Hepatocyte (in vitro differentiated cells): ENCODE data around the gene KDM4B. TPM values are rescaled to one million over a fixed set of nuclear protein-coding genes. Genes with fewer than 3 reads are reported as not detected.

ENCODE experiments used
- DNase-seq: peaks from one replicate; pipeline ENCODE4 v3.0.0-alpha.2; 2016; ENCODE audit warnings: low spot score
- H2AFZ ChIP-seq: fragments of 200-600 bp; sonication (generic); 2 replicates; pipeline ENCODE4 v1.6.0; 2016; ENCODE audit warnings: antibody characterized with exemption, mild to moderate bottlenecking
- H3K27ac ChIP-seq: fragments of 200-600 bp; sonication (generic); 2 replicates; pipeline ENCODE4 v1.5.1; 2016; ENCODE audit warnings: mild to moderate bottlenecking
- H3K27me3 ChIP-seq: fragments of 200-600 bp; sonication (generic); 2 replicates; pipeline ENCODE4 v1.6.1; 2016
- H3K36me3 ChIP-seq: fragments of 200-600 bp; sonication (generic); replicated peaks from 2 replicates; pipeline ENCODE4 v1.5.1; 2016; ENCODE audit warnings: low read depth; ENCODE audit not compliant: insufficient read depth
- H3K4me1 ChIP-seq: fragments of 200-600 bp; sonication (generic); 2 replicates; pipeline ENCODE4 v1.5.1; 2016; ENCODE audit warnings: mild to moderate bottlenecking, moderate library complexity; ENCODE audit not compliant: insufficient read depth
- H3K4me2 ChIP-seq: fragments of 200-600 bp; sonication (generic); 2 replicates; pipeline ENCODE4 v1.6.0; 2016
- H3K4me3 ChIP-seq: fragments of 200-600 bp; sonication (generic); 2 replicates; pipeline ENCODE4 v1.5.1; 2016; ENCODE audit warnings: mild to moderate bottlenecking
- H3K79me2 ChIP-seq: fragments of 200-600 bp; sonication (generic); 2 replicates; pipeline ENCODE4 v1.6.0; 2017; ENCODE audit warnings: mild to moderate bottlenecking
- H3K9me2 ChIP-seq: fragments of 200-600 bp; sonication (generic); replicated peaks from 2 replicates; pipeline ENCODE4 v1.6.0; 2017; ENCODE audit warnings: mild to moderate bottlenecking; ENCODE audit not compliant: insufficient read depth
- H3K9me3 ChIP-seq: fragments of 200-600 bp; sonication (generic); 2 replicates; pipeline ENCODE4 v1.5.1; 2016; ENCODE audit warnings: low read depth, mild to moderate bottlenecking
- H4K20me1 ChIP-seq: fragments of 200-600 bp; sonication (generic); 2 replicates; pipeline ENCODE4 v1.6.0; 2016; ENCODE audit warnings: mild to moderate bottlenecking; ENCODE audit not compliant: insufficient read depth, poor library complexity, severe bottlenecking
- EZH2 ChIP-seq: fragments of 200-600 bp; sonication (generic); IDR thresholded peaks from 2 replicates; pipeline ENCODE4 v1.6.1; 2016; ENCODE audit warnings: antibody characterized with exemption, mild to moderate bottlenecking, borderline replicate concordance
- EZH2phosphoT487 ChIP-seq: fragments of 200-600 bp; sonication (generic); IDR thresholded peaks from one replicate; pipeline ENCODE4 v1.6.1; 2018; ENCODE audit warnings: antibody characterized with exemption, mild to moderate bottlenecking, low read depth, moderate library complexity; ENCODE audit not compliant: unreplicated experiment, severe bottlenecking
- WGBS: methylation state at CpG from one replicate; pipeline ENCODE4 v1.1.6; 2016; ENCODE audit warnings: low lambda C conversion rate; ENCODE audit errors: missing lambda C conversion rate; 5-methylcytosine and 5-hydroxymethylcytosine counted together
- polyA plus RNA-seq: library from polyadenylated mRNA; unstranded; fragments of >200 nt; fragmentation: Nextera tagmentation; extraction: Ambion mirVana; gene quantifications from 2 replicates; pipeline ENCODE4 v1.2.1, GENCODE V29; 2016
- total RNA-seq: library from RNA; depleted of rRNA; stranded (reverse); fragments of >200 nt; gene quantifications from 2 replicates; pipeline ENCODE4 v1.2.3, GENCODE V29; 2014
- TF ChIP-seq, protein P1 (sequence below): fragments of 200-600 bp; sonication (generic); IDR thresholded peaks from 2 replicates; pipeline ENCODE4 v1.5.1; 2016; ENCODE audit warnings: antibody characterized with exemption, mild to moderate bottlenecking; ENCODE audit not compliant: poor library complexity

The KDM4B gene
- total and polyA plus RNA-seq, 2 experiments from 2014 or later, result 22.2 to 29.6 TPM

- Histone ChIP-seq H3K4me1 (peaks cover 18% of the 10 kb centered on the region), H3K27me3 (no peaks in the 10 kb centered on the region), H3K27ac (peak overlapping the region; percentile 36), H3K79me2 (peaks cover 98% of the 10 kb centered on the region), H4K20me1 (peaks cover 98% of the 10 kb centered on the region), H3K4me2 (peak overlapping the region; percentile 63), H3K36me3 (no peaks in the 10 kb centered on the region), H3K9me3 (no peaks in the 10 kb centered on the region), H3K4me3 (no peak overlapping the region), H2AFZ (no peak overlapping the region), H3K9me2 (no peaks in the 10 kb centered on the region)
- DNase-seq, result no peak
- TF ChIP-seq EZH2, result no peak
- WGBS, result 24% methylated on average over 11 of the region's 11 CpGs
These were observed 18.3 kb downstream of the KDM4B start for GRCh38 chr19:4987256-4987655.

- H3K4me1 ChIP-seq, result peaks cover 18% of the 10 kb centered on the region
- TF ChIP-seq EZH2phosphoT487 (no peak), EZH2 (no peak)
- TF ChIP-seq, protein P1, sequence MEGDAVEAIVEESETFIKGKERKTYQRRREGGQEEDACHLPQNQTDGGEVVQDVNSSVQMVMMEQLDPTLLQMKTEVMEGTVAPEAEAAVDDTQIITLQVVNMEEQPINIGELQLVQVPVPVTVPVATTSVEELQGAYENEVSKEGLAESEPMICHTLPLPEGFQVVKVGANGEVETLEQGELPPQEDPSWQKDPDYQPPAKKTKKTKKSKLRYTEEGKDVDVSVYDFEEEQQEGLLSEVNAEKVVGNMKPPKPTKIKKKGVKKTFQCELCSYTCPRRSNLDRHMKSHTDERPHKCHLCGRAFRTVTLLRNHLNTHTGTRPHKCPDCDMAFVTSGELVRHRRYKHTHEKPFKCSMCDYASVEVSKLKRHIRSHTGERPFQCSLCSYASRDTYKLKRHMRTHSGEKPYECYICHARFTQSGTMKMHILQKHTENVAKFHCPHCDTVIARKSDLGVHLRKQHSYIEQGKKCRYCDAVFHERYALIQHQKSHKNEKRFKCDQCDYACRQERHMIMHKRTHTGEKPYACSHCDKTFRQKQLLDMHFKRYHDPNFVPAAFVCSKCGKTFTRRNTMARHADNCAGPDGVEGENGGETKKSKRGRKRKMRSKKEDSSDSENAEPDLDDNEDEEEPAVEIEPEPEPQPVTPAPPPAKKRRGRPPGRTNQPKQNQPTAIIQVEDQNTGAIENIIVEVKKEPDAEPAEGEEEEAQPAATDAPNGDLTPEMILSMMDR, result no peak
These were observed 18.9 kb downstream of the KDM4B start for GRCh38 chr19:4987692-4988370.

DNA sequence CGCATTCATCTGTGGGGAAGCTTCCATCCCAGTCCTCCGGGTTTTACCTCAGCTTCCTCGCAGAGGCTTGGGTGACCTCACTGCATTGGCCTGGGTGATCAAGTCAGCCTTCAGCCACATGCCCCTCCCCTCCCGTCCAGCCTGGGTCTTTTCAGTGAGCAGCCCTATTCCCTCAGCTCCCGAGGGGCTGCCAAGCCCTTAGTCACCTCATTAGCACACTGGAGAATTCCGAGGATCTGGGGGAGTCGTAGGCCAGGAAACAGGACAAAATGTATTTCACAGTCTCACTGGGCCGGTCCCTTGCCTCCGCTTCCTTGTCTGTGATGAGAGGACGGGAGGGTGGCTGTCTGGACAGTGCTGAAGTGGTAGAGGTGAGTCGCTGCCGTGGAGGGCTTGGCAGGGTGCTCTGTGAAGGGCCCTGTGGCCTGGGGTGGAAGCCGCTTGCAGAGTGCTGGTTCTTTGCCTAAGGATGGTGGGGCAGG, 19.9 kb downstream of the KDM4B start:
- H3K27ac ChIP-seq, result peak overlapping the region; percentile 55
- 60% methylated on average over 13 of the region's 13 CpGs for WGBS
- H3K4me3 ChIP-seq, result no peak overlapping the region
- no peak overlapping the region for H2AFZ ChIP-seq
- H3K4me2 ChIP-seq, result peak overlapping the region; percentile 56
- H3K36me3 ChIP-seq, result no peaks in the 10 kb centered on the region
- H4K20me1 ChIP-seq, result peaks cover 97% of the 10 kb centered on the region
- H3K4me1 ChIP-seq, result peaks cover 18% of the 10 kb centered on the region
- no peaks in the 10 kb centered on the region for H3K9me3 ChIP-seq
- H3K27me3 ChIP-seq, result no peaks in the 10 kb centered on the region
- no peak for DNase-seq
- TF ChIP-seq EZH2 (no peak), EZH2phosphoT487 (no peak)
- TF ChIP-seq, protein P1, result no peak
- peaks cover 98% of the 10 kb centered on the region for H3K79me2 ChIP-seq
- H3K9me2 ChIP-seq, result no peaks in the 10 kb centered on the region

More at GRCh38 chr19:4987692-4988370, 18.9 kb downstream of the KDM4B start:
- H3K27me3 ChIP-seq, result no peaks in the 10 kb centered on the region
- peaks cover 98% of the 10 kb centered on the region for H3K79me2 ChIP-seq
- H4K20me1 ChIP-seq, result peaks cover 98% of the 10 kb centered on the region
- peak overlapping the region; percentile 63 for H3K4me2 ChIP-seq
- no peak for DNase-seq
- H3K27ac ChIP-seq, result peak overlapping the region; percentile 36
- no peak overlapping the region for H2AFZ ChIP-seq
- no peaks in the 10 kb centered on the region for H3K9me3 ChIP-seq
- H3K36me3 ChIP-seq, result no peaks in the 10 kb centered on the region
- no peaks in the 10 kb centered on the region for H3K9me2 ChIP-seq
- H3K4me3 ChIP-seq, result no peak overlapping the region
- 54% methylated on average over 24 of the region's 24 CpGs for WGBS

GRCh38 chr19:4990306-4990705, 21.4 kb downstream of the KDM4B start:
- no peaks in the 10 kb centered on the region for H3K27me3 ChIP-seq
- H3K9me2 ChIP-seq, result no peaks in the 10 kb centered on the region
- H3K9me3 ChIP-seq, result no peaks in the 10 kb centered on the region
- H4K20me1 ChIP-seq, result peaks cover 94% of the 10 kb centered on the region
- H3K4me2 ChIP-seq, result no peak overlapping the region
- TF ChIP-seq EZH2phosphoT487, result no peak
- WGBS, result 72% methylated on average over 7 of the region's 7 CpGs
- no peak overlapping the region for H2AFZ ChIP-seq
- peaks cover 98% of the 10 kb centered on the region for H3K79me2 ChIP-seq
- H3K4me3 ChIP-seq, result no peak overlapping the region
- peaks cover 18% of the 10 kb centered on the region for H3K4me1 ChIP-seq
- no peak for DNase-seq
- no peak overlapping the region for H3K27ac ChIP-seq
- H3K36me3 ChIP-seq, result no peaks in the 10 kb centered on the region
